CD4-positive, alpha-beta T cell treated with Interferon alpha-2 for 1 hour (primary cell): ENCODE measurements around the gene ANKRD34C.
"Not testable (repeated sequence)": the region's sequence is repeated elsewhere in the genome, so short reads cannot be mapped to it uniquely, and the experiment has no call there.

Experiments
- DNase-seq, 2 donors: peaks; one replicate each; pipeline ENCODE4 v3.0.0-alpha.2; 2020 to 2022

The ANKRD34C gene

DNA sequence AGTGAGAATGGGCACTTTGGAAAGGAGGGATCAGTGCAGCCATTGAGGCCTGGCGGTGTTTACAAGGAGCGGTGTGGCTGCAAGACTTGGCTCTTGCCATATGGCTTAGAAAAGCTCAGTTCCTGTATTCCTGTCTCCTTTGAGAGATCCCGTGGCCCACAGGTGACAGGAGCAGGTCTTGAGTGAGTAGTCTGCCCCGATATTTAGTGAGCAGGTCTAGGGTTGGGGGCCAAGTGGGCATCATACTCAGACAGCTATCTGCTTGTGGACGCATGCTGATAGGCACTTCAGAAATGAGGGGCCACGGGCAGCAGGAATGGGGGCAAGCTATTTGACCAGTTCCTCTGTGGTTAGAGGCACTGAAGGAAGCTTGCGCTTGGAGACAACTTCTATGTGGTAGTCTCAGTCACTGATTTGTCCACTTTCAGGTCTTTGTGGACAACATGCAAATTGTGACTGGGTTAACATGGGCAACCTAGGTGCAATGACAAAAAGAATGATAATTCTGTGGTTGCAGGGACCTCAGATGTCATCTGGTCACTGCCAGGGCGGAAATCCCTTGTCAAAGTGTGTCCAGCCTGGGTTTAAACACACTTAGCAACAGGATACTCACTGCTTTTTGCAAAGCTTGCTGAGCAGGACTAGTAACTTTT, 29.5 kb downstream of the ANKRD34C start:
- DNase-seq = no peak

DNA sequence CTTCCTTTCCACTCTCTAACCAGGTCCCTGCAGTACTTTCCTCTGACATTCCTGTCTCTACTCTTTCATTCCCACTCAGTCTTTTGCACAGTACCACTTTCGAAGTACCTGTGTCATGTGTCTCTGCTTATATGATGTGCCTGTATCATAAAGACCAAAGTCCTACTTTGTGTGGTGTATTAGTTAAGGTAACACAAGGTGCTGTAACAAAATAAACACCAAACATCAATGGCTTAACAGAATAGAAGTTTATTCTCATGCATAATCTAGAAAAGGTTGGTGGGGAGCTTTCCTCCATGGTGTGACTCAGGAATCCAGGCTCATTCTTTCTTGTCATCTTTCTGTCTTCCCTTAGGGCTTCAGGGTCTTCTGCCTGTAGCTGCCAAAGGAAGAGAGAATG, 31.7 kb downstream of the ANKRD34C start:
- DNase-seq = no peak

DNA sequence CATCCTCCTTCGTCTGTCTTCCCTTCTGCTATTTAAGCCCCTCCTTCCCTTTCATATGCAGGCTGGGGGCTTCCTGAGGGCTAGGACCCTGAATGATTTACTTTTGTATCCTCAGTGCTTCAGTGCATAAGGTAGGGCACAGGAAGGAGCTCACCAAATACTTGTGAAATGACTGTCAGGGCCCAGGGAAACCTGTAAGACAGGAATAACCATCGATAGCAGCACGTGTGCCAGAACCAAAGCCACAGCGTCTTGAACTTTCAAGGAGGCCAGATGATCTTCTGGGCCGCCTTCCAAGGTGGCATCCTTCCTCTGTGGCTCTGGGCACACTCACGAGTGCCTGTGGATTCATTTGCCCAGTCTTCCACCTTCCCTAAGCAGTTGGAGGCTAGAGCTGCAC, 32.3 kb downstream of the ANKRD34C start:
- no peak for DNase-seq

DNA sequence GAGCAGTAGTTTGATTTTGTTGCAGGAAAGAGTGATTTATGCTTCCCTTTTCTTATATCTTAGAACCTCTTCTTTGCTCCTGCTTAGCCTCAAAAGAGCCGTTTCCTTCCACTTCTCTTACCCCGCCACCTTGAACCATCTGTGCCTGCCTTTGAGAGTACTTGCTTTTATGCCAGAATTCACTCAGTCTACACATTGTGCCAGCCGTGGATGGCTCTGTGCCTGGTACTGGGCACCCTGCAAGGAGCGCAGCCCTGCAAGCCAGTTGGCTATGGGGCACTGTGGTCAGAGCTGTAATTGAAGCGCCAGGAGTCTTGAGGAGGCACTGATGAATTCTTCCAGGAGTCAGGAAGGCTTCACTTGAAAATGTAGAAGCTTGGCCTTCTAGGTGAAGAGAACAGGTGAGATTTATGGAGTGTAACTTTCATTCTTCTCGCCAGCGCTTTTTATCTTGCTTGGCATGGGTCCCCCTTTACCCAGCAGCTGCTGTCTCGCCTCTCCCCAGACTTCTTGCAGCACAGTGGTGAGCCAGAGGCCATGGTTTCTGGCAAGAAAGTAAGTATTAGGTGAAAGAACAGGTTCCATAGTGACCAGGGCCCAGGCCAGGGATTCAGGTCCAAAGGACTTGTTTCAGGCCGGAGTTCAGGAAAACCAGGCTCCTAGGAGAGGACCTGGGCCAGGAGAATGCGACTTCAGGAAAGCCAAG, 33.3 kb downstream of the ANKRD34C start:
- no peak for DNase-seq

DNA sequence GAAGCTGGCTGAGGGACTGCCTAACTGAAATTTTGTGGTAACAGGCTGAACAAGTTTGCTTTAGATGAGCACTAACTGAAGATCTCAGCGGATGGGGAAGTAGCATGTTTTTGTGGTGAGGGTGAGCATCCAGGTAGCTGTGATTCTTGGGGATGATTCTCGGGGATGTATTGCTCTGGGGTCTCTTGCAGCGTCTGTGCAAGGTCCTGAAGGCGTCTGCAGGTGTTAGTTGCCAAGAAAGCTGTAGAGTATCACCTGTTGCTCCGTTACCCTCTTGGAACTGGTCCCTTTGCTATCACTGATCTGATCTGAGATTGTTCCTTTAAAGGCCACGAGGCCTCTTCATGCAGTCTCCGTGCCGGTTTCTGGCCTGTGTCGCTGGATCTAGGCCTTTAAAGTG, 34.3 kb downstream of the ANKRD34C start:
- DNase-seq = no peak

DNA sequence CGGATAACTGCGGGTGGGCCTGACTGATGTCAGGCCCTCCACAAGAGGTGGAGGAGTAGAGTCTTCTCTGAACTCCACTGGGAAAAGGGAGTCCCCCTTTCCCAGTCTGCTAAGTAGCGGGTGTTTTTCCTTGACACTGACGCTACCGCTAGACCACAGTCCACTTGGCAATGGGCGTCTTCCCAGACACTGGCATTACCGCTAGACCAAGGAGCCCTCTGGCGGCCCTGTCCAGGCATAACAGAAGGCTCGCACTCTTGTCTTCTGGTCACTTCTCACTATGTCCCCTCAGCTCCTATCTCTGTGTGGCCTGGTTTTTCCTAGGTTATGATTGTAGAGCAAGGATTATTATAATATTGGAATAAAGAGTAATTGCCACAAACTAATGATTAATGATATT, 37.5 kb downstream of the ANKRD34C start:
- not testable (repeated sequence) for DNase-seq

DNA sequence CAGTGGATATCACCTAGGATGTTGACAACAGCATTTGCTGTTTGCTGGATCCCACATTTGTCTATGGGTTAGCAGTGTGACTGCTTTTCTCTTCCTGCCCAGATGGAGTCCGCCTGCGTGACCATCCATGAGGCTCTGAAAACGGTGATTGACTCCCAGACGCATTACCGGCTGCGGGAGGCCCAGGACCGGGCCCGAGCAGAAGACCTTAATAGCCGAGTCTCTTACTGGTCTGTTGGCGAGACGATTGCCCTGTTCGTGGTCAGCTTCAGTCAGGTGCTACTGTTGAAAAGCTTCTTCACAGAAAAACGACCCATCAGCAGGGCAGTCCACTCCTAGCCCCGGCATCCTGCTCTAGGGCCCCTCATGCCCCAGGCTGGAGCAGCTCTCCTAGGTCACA, 39.4 kb downstream of the ANKRD34C start:
- no peak for DNase-seq

DNA sequence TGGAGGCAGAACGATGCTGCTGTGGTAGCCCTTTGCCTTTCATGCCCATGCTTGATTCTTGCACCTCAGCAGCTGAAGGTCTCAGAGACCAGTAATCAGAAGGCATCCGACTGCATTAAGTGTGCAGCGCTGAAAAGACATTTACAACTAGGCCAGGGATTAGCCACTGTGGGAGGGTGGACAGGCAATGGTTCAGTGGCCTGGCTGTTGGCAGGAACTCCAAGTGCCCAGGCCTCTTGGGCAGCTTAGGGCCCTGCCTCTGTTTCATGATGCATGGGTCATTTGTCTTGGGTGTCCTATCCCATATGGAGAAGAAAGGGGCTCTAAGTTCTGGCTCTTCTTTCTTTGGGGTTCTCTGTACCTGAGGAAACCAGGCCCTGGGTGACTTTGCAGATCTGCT, 39.8 kb downstream of the ANKRD34C start:
- no peak for DNase-seq

DNA sequence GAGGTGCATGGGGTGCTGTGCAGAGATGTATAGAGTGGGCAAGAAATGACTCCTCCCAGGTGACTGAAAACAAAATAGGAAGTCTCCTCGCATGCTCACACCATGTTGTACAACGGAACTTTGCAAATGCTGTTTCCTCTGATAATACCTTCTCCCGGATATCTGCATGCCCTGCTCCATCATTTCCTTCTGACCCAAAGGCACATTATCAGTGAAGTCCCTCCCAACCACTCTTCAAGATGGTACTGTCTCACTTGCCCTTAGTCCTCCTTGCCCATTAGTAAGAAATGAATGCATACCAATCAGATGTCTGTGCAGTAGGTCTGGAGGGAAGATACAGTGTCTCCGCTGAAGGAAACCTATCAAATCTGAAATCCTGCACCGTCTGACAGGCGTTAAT, 40.4 kb downstream of the ANKRD34C start:
- DNase-seq = no peak

DNA sequence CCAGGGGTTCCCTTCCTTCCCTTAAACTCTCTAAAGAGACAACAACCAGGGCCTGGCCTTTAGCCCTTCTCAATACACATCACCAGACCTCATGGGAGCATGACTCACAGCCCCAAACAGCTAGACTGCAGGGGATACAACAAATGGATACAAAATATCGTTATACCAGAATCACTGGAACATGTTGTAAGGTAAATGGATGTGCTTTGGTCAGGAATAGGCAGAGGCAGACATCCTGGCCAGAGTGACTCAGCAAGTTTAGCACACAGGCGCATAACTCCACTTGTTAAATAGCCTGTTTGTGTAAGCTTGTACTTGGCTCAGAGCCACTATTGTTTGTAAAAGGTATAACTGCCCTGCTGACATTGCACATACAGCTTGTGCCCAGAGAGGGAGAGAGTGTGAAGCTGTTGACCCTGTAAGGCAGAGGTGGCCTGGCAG, 46.7 kb downstream of the ANKRD34C start:
- DNase-seq = no peak
